Right lobe of liver (tissue), 6 donors: ENCODE results near the gene TRDMT1. TPM values are rescaled to one million over a fixed set of nuclear protein-coding genes. Genes with fewer than 3 reads are reported as not detected.

Source experiments
- ATAC-seq, 4 donors: fragments of 200-7000 bp; cut with Tn5 transposase; one replicate each; pipeline ENCODE4 v1.9.1; 2020; ENCODE audit warnings: mild to moderate bottlenecking in 4 of 4, moderate library complexity in 4 of 4
- DNase-seq, 3 donors: peaks; one replicate each; pipeline ENCODE4 v3.0.0-alpha.2; 2020
- H3K27ac ChIP-seq, 3 donors: fragments of 200-600 bp; one replicate each; pipeline ENCODE4 v1.8.0; 2022
- H3K27me3 ChIP-seq, 2 donors: fragments of 200-600 bp; one replicate each; pipeline ENCODE4 v1.8.0; 2022
- H3K36me3 ChIP-seq, 4 donors: fragments of 200-600 bp; sonication (generic) in 1 of 4; one replicate each; pipeline versions ENCODE4 v1.5.1 to v1.8.0; 2017 to 2022; ENCODE audit warnings: control low read depth in 1 of 4
- H3K4me1 ChIP-seq, 4 donors: fragments of 200-600 bp; sonication (generic) in 1 of 4; one replicate each; pipeline versions ENCODE4 v1.5.1 to v1.8.0; 2017 to 2022; ENCODE audit warnings: control low read depth in 1 of 4
- H3K4me3 ChIP-seq, 3 donors: fragments of 200-600 bp; one replicate each; pipeline ENCODE4 v1.8.0; 2022
- H3K9me3 ChIP-seq, 4 donors: fragments of 200-600 bp; sonication (generic) in 1 of 4; one replicate each; pipeline versions ENCODE4 v1.5.1 to v1.8.0; 2017 to 2022; ENCODE audit warnings: control low read depth in 1 of 4
- POLR2A ChIP-seq: fragments of 450-650 bp; IDR thresholded peaks from one replicate; pipeline ENCODE4 v1.6.1; 2017; ENCODE audit warnings: antibody characterized with exemption, mild to moderate bottlenecking
- WGBS: methylation state at CpG from one replicate; pipeline ENCODE4 v1.1.6; 2018; ENCODE audit warnings: low coverage, low lambda C conversion rate; ENCODE audit not compliant: insufficient coverage; ENCODE audit errors: missing lambda C conversion rate; 5-methylcytosine and 5-hydroxymethylcytosine counted together
- intact Hi-C, 2 donors: fragments of 100-400 bp; cut with DNase I; formaldehyde crosslinking; loops; one replicate each; pipeline versions ENCODE4 v1.11.2 to v1.14.1; 2022
- total RNA-seq, 6 experiments: library from RNA; depleted of rRNA in 2 of 6; stranded (reverse); fragments of >200 nt in 2 of 6; fragmentation: NEBNext Ultra II Directional in 3 of 6; extraction: Animal tissue kit (Norgen Biotek cat#: 25700) in 3 of 6; gene quantifications; one replicate each; pipeline versions ENCODE4 v1.1.0 to v1.2.4, GENCODE V29; 2016 to 2023
- TF ChIP-seq, protein P1 (sequence below), 4 donors: fragments of 200-600 bp in 3 of 4; fragments of 450-650 bp in 1 of 4; IDR thresholded peaks; one replicate each; pipeline versions ENCODE4 v1.5.1 to v1.8.0; 2016 to 2022; ENCODE audit warnings: antibody characterized with exemption in 4 of 4, mild to moderate bottlenecking in 2 of 4
- donor health status: DM: no; HTN: yes; CAD: no.
- donor health status: DM: no; HTN: no; CAD: no.
- donor health status: DM: no; HTN: no; CAD: no.
- donor health status: DM: no; HTN: yes; CAD: no.
- donor health status: DM: no; HTN: yes; CAD: no.

The TRDMT1 gene
- total RNA-seq, 6 experiments from 2014 or later, result 0.79 to 2.9 (median 1.6) TPM

DNA sequence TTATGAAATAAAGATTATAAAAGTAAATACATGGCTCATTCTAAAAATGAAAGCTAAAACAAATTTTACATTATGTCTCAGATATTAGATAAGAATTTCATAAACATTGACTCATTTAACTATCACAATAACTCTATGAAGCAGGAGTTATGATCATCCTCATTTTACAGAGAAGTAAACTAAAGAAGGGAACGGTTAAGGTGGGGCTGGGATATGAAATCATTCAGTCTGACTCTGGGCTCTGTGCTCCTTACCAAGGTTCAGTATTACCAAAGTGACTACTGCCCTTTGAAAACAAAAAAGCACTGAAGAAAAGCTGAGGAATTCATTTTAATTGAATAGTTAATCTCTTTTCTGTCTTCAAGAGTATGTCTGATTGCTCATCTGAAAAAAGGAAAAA is 49.8 kb downstream of the TRDMT1 start:
- no peak overlapping the region for H3K27ac ChIP-seq
- no peak for ATAC-seq

DNA sequence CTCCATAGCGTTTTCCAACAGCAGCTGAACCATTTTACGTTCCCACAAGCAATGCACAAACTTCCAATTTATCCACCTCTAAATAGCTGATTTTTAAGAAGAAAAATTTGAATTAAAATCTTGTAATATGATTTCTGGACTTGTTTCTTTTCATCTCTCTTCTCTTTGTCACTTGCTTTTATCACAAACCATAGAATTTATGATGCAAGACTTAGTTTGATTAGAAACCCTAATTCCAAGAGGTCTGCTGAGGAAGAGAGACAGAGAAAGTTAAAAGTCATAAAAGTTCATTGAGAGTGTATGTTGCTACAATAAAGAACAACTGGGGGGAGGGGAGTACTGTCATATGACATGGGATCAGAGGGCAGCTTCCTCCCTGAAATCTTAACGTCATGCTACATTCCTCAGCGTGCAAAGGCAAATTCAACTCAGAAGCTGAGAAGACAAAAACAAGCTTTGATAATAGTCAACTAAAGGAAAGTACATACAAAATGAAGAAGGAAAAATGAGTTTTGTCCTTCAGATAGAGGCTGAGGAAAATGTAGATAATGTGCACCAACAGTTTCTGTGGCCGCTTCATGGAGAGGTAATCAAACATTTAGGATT is 53.5 kb downstream of the TRDMT1 start:
- intact Hi-C loops, result no loop called here
- H3K4me3 ChIP-seq, result no peak overlapping the region
- ATAC-seq, result peak in 3 of 4 donors; percentile 28 to 65 (median 64)
- peaks cover 0 to 5% (median 2%) of the 10 kb centered on the region in 4 donors for H3K4me1 ChIP-seq
- no peak for DNase-seq
- no peak overlapping the region for H3K27ac ChIP-seq
- 73% methylated on average over 5 of the region's 5 CpGs for WGBS
- H3K36me3 ChIP-seq, result no peaks in the 10 kb centered on the region
- no peaks in the 10 kb centered on the region for H3K9me3 ChIP-seq
- TF ChIP-seq POLR2A, result no peak
- TF ChIP-seq, protein P1, sequence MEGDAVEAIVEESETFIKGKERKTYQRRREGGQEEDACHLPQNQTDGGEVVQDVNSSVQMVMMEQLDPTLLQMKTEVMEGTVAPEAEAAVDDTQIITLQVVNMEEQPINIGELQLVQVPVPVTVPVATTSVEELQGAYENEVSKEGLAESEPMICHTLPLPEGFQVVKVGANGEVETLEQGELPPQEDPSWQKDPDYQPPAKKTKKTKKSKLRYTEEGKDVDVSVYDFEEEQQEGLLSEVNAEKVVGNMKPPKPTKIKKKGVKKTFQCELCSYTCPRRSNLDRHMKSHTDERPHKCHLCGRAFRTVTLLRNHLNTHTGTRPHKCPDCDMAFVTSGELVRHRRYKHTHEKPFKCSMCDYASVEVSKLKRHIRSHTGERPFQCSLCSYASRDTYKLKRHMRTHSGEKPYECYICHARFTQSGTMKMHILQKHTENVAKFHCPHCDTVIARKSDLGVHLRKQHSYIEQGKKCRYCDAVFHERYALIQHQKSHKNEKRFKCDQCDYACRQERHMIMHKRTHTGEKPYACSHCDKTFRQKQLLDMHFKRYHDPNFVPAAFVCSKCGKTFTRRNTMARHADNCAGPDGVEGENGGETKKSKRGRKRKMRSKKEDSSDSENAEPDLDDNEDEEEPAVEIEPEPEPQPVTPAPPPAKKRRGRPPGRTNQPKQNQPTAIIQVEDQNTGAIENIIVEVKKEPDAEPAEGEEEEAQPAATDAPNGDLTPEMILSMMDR (IDR thresholded peaks at IDR 0.05), result no peak
- no peaks in the 10 kb centered on the region for H3K27me3 ChIP-seq

More for the DNA sequence above, 49.8 kb downstream of the TRDMT1 start:
- no peak for TF ChIP-seq POLR2A
- TF ChIP-seq, protein P1 (IDR thresholded peaks at IDR 0.05), result no peak
- no peaks in the 10 kb centered on the region for H3K27me3 ChIP-seq
- WGBS, result 73% methylated on average over 1 of the region's 1 CpG
- H3K36me3 ChIP-seq, result no peaks in the 10 kb centered on the region
- no peaks in the 10 kb centered on the region for H3K4me1 ChIP-seq
- no peaks in the 10 kb centered on the region for H3K9me3 ChIP-seq
- DNase-seq, result no peak
- H3K4me3 ChIP-seq, result no peak overlapping the region
- intact Hi-C loops, result no loop called here

DNA sequence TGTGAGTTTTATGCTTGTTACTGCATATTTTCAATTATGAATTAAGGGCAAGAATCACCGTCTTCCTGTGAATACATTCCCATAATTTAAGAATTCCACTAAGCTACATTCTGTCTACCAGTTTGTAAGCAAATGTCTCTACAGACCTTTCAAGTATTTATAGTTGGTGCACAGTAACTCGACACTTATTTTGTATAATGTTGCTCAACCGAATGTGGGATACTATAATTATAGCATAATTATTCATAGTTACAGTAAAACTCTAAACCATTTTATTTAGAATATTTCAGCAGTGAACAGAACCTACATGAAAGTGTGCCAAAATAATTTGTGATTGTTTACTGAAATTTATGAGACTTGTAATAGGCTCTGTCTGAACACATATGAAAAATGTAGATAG is 54.6 kb downstream of the TRDMT1 start:
- 78% methylated on average over 3 of the region's 3 CpGs for WGBS
- H3K4me1 ChIP-seq, result peaks cover 0 to 5% (median 2%) of the 10 kb centered on the region in 4 donors
- no peak for DNase-seq
- intact Hi-C loops, result no loop called here
- H3K9me3 ChIP-seq, result no peaks in the 10 kb centered on the region
- no peak for ATAC-seq
- TF ChIP-seq, protein P1 (IDR thresholded peaks at IDR 0.05), result no peak
- TF ChIP-seq POLR2A, result no peak
- H3K4me3 ChIP-seq, result no peak overlapping the region
- H3K36me3 ChIP-seq, result no peaks in the 10 kb centered on the region
- no peaks in the 10 kb centered on the region for H3K27me3 ChIP-seq
- no peak overlapping the region for H3K27ac ChIP-seq

DNA sequence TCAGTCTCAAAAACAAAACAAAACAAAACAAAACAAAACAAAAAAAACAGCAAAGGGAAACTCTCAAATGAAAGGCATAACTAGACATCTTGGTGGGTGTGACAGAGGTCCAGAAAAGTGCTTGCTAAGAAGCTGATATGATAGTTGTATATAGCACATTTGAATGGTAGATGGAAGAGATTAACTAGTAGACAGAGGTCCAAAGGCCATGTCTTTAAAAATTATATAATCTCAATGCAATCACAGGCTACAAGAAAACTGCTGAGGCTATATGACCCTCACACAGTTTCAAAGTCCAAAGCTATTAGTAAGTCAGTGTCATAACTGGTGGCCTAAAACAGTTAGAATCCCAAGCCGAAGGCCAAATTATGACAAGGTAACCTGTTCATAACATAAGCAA is 56.2 kb downstream of the TRDMT1 start:
- intact Hi-C loops, result no loop called here
- Histone ChIP-seq H3K4me3 (no peak overlapping the region), H3K27me3 (no peaks in the 10 kb centered on the region), H3K9me3 (no peaks in the 10 kb centered on the region), H3K36me3 (no peaks in the 10 kb centered on the region), H3K27ac (no peak overlapping the region), H3K4me1 (peaks cover 0 to 5% (median 2%) of the 10 kb centered on the region in 4 donors)
- WGBS, result 82% methylated on average over 1 of the region's 1 CpG
- TF ChIP-seq POLR2A, result no peak
- TF ChIP-seq, protein P1 (IDR thresholded peaks at IDR 0.05), result no peak
- ATAC-seq, result no peak
- no peak for DNase-seq
